ENCODE results near the gene COX6A2.

The COX6A2 gene

DNA sequence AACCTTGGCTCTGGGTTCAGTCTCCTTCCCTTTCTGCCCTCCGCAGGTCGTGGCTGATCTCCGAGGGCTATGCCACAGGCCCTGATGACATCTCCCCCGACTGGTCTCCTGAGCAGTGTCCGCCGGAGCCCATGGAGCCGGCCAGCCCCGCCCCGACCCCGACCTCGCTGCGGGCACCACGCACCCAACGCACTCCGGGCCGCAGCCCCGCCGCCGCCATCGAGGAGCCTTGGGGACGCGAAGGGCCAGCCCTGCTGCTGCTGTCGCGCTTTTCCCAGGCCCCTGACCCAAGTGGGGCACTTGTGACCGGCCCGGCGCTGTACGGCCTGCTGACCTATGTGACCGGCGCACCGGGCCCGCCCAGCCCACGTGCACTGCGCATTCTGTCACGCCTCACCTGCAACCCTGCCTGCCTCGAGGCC lies 36.2 kb upstream of the COX6A2 start:
- Histone ChIP-seq H3K4me1 (ENCODE audit: control insufficient read depth, low read depth, low read length) (peaks cover 2% of the 10 kb centered on the region), H3K79me1 (ENCODE audit: low read length) (no peaks in the 10 kb centered on the region), H3K79me2 (ENCODE audit: control insufficient read depth, insufficient read depth, low read length) (no peaks in the 10 kb centered on the region), H2BK120ac (ENCODE audit: low read depth, low read length) (no peak overlapping the region), H2AK5ac (ENCODE audit: low read length) (no peak overlapping the region), H3K4me3 (ENCODE audit: low read length) (no peak overlapping the region), H4K8ac (ENCODE audit: low read depth, low read length) (no peak overlapping the region), H3K27ac (ENCODE audit: low read depth, low read length) (no peak overlapping the region), H3K56ac (ENCODE audit: low read length) (no peak overlapping the region), H3K27me3 (ENCODE audit: insufficient read depth, low read length, poor library complexity) (no peaks in the 10 kb centered on the region), H3K23ac (ENCODE audit: low read length) (no peak overlapping the region), H2BK15ac (replicated peaks; ENCODE audit: low read depth) (no peak overlapping the region), H3K36me3 (ENCODE audit: control insufficient read depth, insufficient read depth, low read length) (no peaks in the 10 kb centered on the region), H3K4ac (ENCODE audit: low read depth, low read length) (no peak overlapping the region), H4K5ac (ENCODE audit: low read length) (no peak overlapping the region), H3K18ac (ENCODE audit: low read length) (no peak overlapping the region), H3K4me2 (ENCODE audit: low read length) (no peak overlapping the region), H2BK5ac (ENCODE audit: low read length) (no peak overlapping the region), H3K9ac (ENCODE audit: low read length) (no peak overlapping the region)
- WGBS (ENCODE audit: extremely low coverage, insufficient coverage, low lambda C conversion rate), result no CpG with 5 or more reads among the region's 36 CpGs
- DNase-seq, result no peak

DNA sequence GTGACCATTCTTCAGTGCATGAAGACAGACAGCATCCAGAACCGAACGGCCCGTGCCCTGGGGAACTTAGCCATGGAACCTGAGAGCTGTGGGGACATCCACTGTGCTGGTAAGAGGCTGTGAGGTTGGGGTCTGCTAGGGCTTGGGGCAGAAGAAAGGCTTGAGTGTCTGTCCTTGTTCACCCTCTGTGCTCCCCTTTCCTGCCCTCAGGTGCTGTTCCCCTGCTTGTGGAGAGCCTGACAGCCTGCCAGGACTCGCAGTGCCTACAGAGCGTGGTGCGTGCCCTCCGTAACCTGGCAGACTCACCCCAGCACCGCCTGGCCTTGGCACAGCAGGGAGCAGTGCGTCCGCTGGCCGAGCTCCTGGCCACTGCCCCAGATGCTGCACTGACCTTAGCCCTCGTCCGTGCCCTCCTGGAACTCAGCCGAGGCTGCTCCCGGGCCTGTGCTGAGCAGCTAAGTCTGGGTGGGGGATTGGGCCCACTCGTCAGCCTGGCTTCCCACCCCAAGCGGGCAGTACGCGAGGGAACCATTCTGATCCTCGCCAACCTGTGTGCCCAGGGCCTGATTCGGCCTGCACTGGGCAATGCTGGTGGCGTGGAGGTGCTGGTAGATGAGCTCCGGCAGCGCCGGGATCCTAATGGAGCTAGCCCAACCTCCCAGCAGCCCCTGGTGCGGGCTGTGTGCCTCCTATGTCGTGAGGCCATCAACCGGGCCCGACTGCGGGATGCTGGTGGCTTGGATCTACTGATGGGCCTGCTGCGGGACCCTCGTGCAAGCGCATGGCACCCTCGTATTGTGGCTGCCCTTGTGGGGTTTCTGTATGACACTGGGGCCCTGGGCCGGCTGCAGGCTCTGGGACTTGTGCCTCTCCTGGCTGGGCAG lies 34.0 kb upstream of the COX6A2 start:
- H3K4ac ChIP-seq (ENCODE audit: low read depth, low read length), result no peak overlapping the region
- DNase-seq, result no peak
- no peak overlapping the region for H3K4me3 ChIP-seq (ENCODE audit: low read length)
- no peak overlapping the region for H2BK15ac ChIP-seq (replicated peaks; ENCODE audit: low read depth)
- H3K18ac ChIP-seq (ENCODE audit: low read length), result no peak overlapping the region
- no peaks in the 10 kb centered on the region for H3K36me3 ChIP-seq (ENCODE audit: control insufficient read depth, insufficient read depth, low read length)
- WGBS (ENCODE audit: extremely low coverage, insufficient coverage, low lambda C conversion rate), result no CpG with 5 or more reads among the region's 35 CpGs
- H3K9ac ChIP-seq (ENCODE audit: low read length), result no peak overlapping the region
- H3K23ac ChIP-seq (ENCODE audit: low read length), result no peak overlapping the region
- no peak overlapping the region for H4K8ac ChIP-seq (ENCODE audit: low read depth, low read length)
- H3K79me2 ChIP-seq (ENCODE audit: control insufficient read depth, insufficient read depth, low read length), result peaks cover 13% of the 10 kb centered on the region
- H4K5ac ChIP-seq (ENCODE audit: low read length), result no peak overlapping the region
- H3K4me2 ChIP-seq (ENCODE audit: low read length), result no peak overlapping the region
- no peaks in the 10 kb centered on the region for H3K27me3 ChIP-seq (ENCODE audit: insufficient read depth, low read length, poor library complexity)
- H3K4me1 ChIP-seq (ENCODE audit: control insufficient read depth, low read depth, low read length), result peaks cover 6% of the 10 kb centered on the region
- H2AK5ac ChIP-seq (ENCODE audit: low read length), result no peak overlapping the region
- H3K27ac ChIP-seq (ENCODE audit: low read depth, low read length), result no peak overlapping the region
- H2BK5ac ChIP-seq (ENCODE audit: low read length), result no peak overlapping the region
- H2BK120ac ChIP-seq (ENCODE audit: low read depth, low read length), result no peak overlapping the region
- H3K79me1 ChIP-seq (ENCODE audit: low read length), result peaks cover 10% of the 10 kb centered on the region
- H3K56ac ChIP-seq (ENCODE audit: low read length), result no peak overlapping the region

GRCh38 chr16:31461201-31461920 lies 33.2 kb upstream of the COX6A2 start:
- H4K8ac ChIP-seq (ENCODE audit: low read depth, low read length), result no peak overlapping the region
- peaks cover 21% of the 10 kb centered on the region for H3K79me2 ChIP-seq (ENCODE audit: control insufficient read depth, insufficient read depth, low read length)
- no peaks in the 10 kb centered on the region for H3K36me3 ChIP-seq (ENCODE audit: control insufficient read depth, insufficient read depth, low read length)
- no peak overlapping the region for H2BK120ac ChIP-seq (ENCODE audit: low read depth, low read length)
- H3K4me3 ChIP-seq (ENCODE audit: low read length), result no peak overlapping the region
- peaks cover 18% of the 10 kb centered on the region for H3K79me1 ChIP-seq (ENCODE audit: low read length)
- no peak overlapping the region for H3K27ac ChIP-seq (ENCODE audit: low read depth, low read length)
- no peak overlapping the region for H3K23ac ChIP-seq (ENCODE audit: low read length)
- H3K18ac ChIP-seq (ENCODE audit: low read length), result no peak overlapping the region
- H3K4me2 ChIP-seq (ENCODE audit: low read length), result no peak overlapping the region
- H3K9ac ChIP-seq (ENCODE audit: low read length), result no peak overlapping the region
- WGBS (ENCODE audit: extremely low coverage, insufficient coverage, low lambda C conversion rate), result no CpG with 5 or more reads among the region's 10 CpGs
- H3K27me3 ChIP-seq (ENCODE audit: insufficient read depth, low read length, poor library complexity), result no peaks in the 10 kb centered on the region
- no peak overlapping the region for H3K56ac ChIP-seq (ENCODE audit: low read length)
- no peak overlapping the region for H2AK5ac ChIP-seq (ENCODE audit: low read length)
- H3K4me1 ChIP-seq (ENCODE audit: control insufficient read depth, low read depth, low read length), result peaks cover 6% of the 10 kb centered on the region
- no peak overlapping the region for H4K5ac ChIP-seq (ENCODE audit: low read length)
- H2BK15ac ChIP-seq (replicated peaks; ENCODE audit: low read depth), result no peak overlapping the region
- no peak for DNase-seq
- H3K4ac ChIP-seq (ENCODE audit: low read depth, low read length), result no peak overlapping the region
- no peak overlapping the region for H2BK5ac ChIP-seq (ENCODE audit: low read length)

- Histone ChIP-seq H3K23ac (ENCODE audit: low read length) (no peak overlapping the region), H3K27me3 (ENCODE audit: insufficient read depth, low read length, poor library complexity) (no peaks in the 10 kb centered on the region), H3K4me2 (ENCODE audit: low read length) (no peak overlapping the region), H3K79me2 (ENCODE audit: control insufficient read depth, insufficient read depth, low read length) (peaks cover 21% of the 10 kb centered on the region), H3K4me1 (ENCODE audit: control insufficient read depth, low read depth, low read length) (peaks cover 6% of the 10 kb centered on the region), H3K4ac (ENCODE audit: low read depth, low read length) (no peak overlapping the region), H2BK5ac (ENCODE audit: low read length) (no peak overlapping the region), H3K9ac (ENCODE audit: low read length) (peak overlapping the region; percentile 96), H3K18ac (ENCODE audit: low read length) (no peak overlapping the region), H4K8ac (ENCODE audit: low read depth, low read length) (no peak overlapping the region), H2BK15ac (replicated peaks; ENCODE audit: low read depth) (no peak overlapping the region), H2AK5ac (ENCODE audit: low read length) (no peak overlapping the region), H3K27ac (ENCODE audit: low read depth, low read length) (no peak overlapping the region), H3K79me1 (ENCODE audit: low read length) (peaks cover 18% of the 10 kb centered on the region), H3K36me3 (ENCODE audit: control insufficient read depth, insufficient read depth, low read length) (no peaks in the 10 kb centered on the region), H4K5ac (ENCODE audit: low read length) (peak overlapping the region; percentile 21), H3K56ac (ENCODE audit: low read length) (peak overlapping the region; percentile 95), H3K4me3 (ENCODE audit: low read length) (no peak overlapping the region), H2BK120ac (ENCODE audit: low read depth, low read length) (no peak overlapping the region)
- DNase-seq, result peak; percentile 65
- no CpG with 5 or more reads among the region's 8 CpGs for WGBS (ENCODE audit: extremely low coverage, insufficient coverage, low lambda C conversion rate)
Observed at GRCh38 chr16:31460582-31461002, 32.4 kb upstream of the COX6A2 start.

DNA sequence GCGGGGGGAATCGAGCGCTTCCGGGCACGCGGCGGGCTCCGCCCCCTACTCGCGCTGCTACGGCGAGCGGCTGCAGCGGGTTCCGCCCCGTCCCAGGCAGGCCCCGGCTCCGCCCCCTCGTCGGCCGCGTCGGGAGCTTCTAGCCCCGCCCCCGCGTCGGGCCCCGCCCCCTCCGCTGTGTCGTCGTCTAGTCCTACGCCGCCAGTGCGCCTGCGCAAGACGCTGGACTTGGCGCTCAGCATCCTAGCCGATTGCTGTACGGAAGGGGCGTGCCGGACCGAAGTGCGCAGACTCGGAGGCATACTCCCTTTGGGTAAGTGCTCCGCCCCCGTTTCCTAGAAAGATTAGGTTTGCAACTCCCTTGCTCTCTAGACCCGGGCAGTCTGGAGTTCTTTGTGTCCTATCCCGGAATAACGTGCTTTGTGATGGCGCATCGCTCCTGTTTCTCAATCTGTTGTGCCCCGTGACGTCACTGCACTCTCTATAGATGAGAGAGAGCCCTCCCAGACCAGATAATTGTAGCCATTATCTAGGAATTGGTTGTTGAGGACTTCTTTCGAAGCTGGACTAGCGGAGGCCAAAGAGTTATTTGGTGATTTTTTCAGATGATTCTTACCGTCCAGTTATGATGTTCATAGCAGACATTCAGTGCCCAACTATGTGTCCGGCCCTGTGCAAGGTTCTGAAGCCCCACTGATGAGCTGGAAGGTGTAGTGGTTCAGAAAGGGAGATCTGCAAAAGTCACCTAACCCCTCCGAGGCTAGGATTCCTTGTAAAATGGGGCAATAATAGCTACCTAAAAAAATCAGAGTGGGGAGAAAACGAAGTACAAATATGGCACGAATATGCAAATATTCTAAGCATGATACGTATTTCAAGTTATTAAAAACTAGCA lies 31.8 kb upstream of the COX6A2 start:
- peak overlapping the region; percentile 96 for H3K9ac ChIP-seq (ENCODE audit: low read length)
- H2BK15ac ChIP-seq (replicated peaks; ENCODE audit: low read depth), result no peak overlapping the region
- H3K23ac ChIP-seq (ENCODE audit: low read length), result peak overlapping the region; percentile 81
- peak overlapping the region; percentile 76 for H3K4me3 ChIP-seq (ENCODE audit: low read length)
- H3K18ac ChIP-seq (ENCODE audit: low read length), result peak overlapping the region; percentile 44
- peak overlapping the region; percentile 89 for H3K27ac ChIP-seq (ENCODE audit: low read depth, low read length)
- peak overlapping the region; percentile 97 for H2BK5ac ChIP-seq (ENCODE audit: low read length)
- no peaks in the 10 kb centered on the region for H3K36me3 ChIP-seq (ENCODE audit: control insufficient read depth, insufficient read depth, low read length)
- H3K27me3 ChIP-seq (ENCODE audit: insufficient read depth, low read length, poor library complexity), result no peaks in the 10 kb centered on the region
- peaks cover 25% of the 10 kb centered on the region for H3K79me2 ChIP-seq (ENCODE audit: control insufficient read depth, insufficient read depth, low read length)
- H3K4me1 ChIP-seq (ENCODE audit: control insufficient read depth, low read depth, low read length), result peaks cover 6% of the 10 kb centered on the region
- WGBS (ENCODE audit: extremely low coverage, insufficient coverage, low lambda C conversion rate), result no CpG with 5 or more reads among the region's 61 CpGs
- peak overlapping the region; percentile 99 for H3K56ac ChIP-seq (ENCODE audit: low read length)
- H4K8ac ChIP-seq (ENCODE audit: low read depth, low read length), result no peak overlapping the region
- H2AK5ac ChIP-seq (ENCODE audit: low read length), result peak overlapping the region; percentile 56
- H3K79me1 ChIP-seq (ENCODE audit: low read length), result peaks cover 24% of the 10 kb centered on the region
- DNase-seq, result peak; percentile 99
- no peak overlapping the region for H2BK120ac ChIP-seq (ENCODE audit: low read depth, low read length)
- peak overlapping the region; percentile 75 for H3K4me2 ChIP-seq (ENCODE audit: low read length)
- peak overlapping the region; percentile 21 for H4K5ac ChIP-seq (ENCODE audit: low read length)
- peak overlapping the region; percentile 94 for H3K4ac ChIP-seq (ENCODE audit: low read depth, low read length)
